Peyer's patch (tissue), 4 donors: Measurements from ENCODE around the gene RAB22A. TPM values are rescaled to one million over a fixed set of nuclear protein-coding genes. Genes with fewer than 3 reads are reported as not detected.

Source experiments
- DNase-seq, 3 donors: peaks; one replicate each; pipeline ENCODE4 v3.0.0-alpha.2; 2017 to 2019
- H3K27ac ChIP-seq, 4 donors: fragments of 200-600 bp; sonication (generic); one replicate each; pipeline ENCODE4 v1.5.1; 2016 to 2019
- H3K27me3 ChIP-seq, 2 donors: fragments of 200-600 bp; sonication (generic); one replicate each; pipeline ENCODE4 v1.5.1; 2019
- H3K36me3 ChIP-seq, 3 donors: fragments of 200-600 bp; sonication (generic); one replicate each; pipeline ENCODE4 v1.5.1; 2016 to 2019
- H3K4me1 ChIP-seq, 4 donors: fragments of 200-600 bp; sonication (generic); one replicate each; pipeline ENCODE4 v1.5.1; 2016 to 2019
- H3K4me3 ChIP-seq, 4 donors: fragments of 200-600 bp; sonication (generic); 1 replicate in 3 of 4; 2 replicates in 1 of 4; pipeline ENCODE4 v1.5.1; 2016 to 2019; ENCODE audit warnings: mild to moderate bottlenecking in 1 of 4
- H3K9me3 ChIP-seq, 4 donors: fragments of 200-600 bp; sonication (generic); one replicate each; pipeline ENCODE4 v1.5.1; 2016 to 2019; ENCODE audit warnings: mild to moderate bottlenecking in 1 of 4
- POLR2A ChIP-seq, 2 donors: fragments of 450-650 bp; IDR thresholded peaks; one replicate each; pipeline ENCODE4 v1.5.1; 2017; ENCODE audit warnings: antibody characterized with exemption in 2 of 2, mild to moderate bottlenecking in 2 of 2, moderate library complexity in 2 of 2
- total RNA-seq, 4 donors: library from RNA; depleted of rRNA; stranded (reverse); fragments of >200 nt; gene quantifications; one replicate each; pipeline ENCODE4 v1.1.0, GENCODE V29; 2016
- TF ChIP-seq, protein P1 (sequence below), 6 experiments: fragments of 450-650 bp in 4 of 6; fragments of 200-600 bp in 2 of 6; sonication (generic) in 1 of 6; IDR thresholded peaks; one replicate each; pipeline ENCODE4 v1.5.1; 2017 to 2019; ENCODE audit warnings: antibody characterized with exemption in 6 of 6, mild to moderate bottlenecking in 3 of 6, moderate library complexity in 1 of 6

Gene RAB22A
- total RNA-seq, 4 donors from 2014 or later = 12.4 to 29.4 (median 19.2) TPM

GRCh38 chr20:58381627-58382026, 72.1 kb downstream of the RAB22A start:
- Histone ChIP-seq H3K4me1 (no peaks in the 10 kb centered on the region), H3K4me3 (no peak overlapping the region), H3K27me3 (no peaks in the 10 kb centered on the region), H3K9me3 (peaks cover 0 to 3% (median 0%) of the 10 kb centered on the region in 4 donors), H3K27ac (no peak overlapping the region), H3K36me3 (no peaks in the 10 kb centered on the region)
- TF ChIP-seq, protein P1, sequence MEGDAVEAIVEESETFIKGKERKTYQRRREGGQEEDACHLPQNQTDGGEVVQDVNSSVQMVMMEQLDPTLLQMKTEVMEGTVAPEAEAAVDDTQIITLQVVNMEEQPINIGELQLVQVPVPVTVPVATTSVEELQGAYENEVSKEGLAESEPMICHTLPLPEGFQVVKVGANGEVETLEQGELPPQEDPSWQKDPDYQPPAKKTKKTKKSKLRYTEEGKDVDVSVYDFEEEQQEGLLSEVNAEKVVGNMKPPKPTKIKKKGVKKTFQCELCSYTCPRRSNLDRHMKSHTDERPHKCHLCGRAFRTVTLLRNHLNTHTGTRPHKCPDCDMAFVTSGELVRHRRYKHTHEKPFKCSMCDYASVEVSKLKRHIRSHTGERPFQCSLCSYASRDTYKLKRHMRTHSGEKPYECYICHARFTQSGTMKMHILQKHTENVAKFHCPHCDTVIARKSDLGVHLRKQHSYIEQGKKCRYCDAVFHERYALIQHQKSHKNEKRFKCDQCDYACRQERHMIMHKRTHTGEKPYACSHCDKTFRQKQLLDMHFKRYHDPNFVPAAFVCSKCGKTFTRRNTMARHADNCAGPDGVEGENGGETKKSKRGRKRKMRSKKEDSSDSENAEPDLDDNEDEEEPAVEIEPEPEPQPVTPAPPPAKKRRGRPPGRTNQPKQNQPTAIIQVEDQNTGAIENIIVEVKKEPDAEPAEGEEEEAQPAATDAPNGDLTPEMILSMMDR (IDR thresholded peaks at IDR 0.05) = no peak
- no peak for TF ChIP-seq POLR2A (IDR thresholded peaks at IDR 0.05)
- DNase-seq = no peak

DNA sequence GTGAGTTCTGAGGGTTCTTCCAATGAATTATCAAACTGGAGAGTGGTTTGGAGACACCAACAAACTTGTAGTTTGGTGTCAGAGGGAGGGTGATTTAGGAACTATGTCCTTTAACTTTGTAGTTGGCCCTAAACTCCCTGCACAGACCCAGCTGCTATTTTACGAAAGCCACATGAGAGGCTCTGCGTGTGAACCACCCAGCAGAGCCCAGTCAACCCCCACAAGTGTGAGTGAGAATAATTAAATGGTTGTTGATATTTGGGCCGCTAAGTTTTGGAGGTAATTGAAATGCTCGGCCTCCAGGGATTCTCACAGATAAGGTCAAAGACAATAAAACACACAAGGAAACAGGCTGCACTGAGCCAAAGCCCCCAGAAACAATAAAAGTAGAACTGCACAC, 72.6 kb downstream of the RAB22A start:
- TF ChIP-seq, protein P1 (IDR thresholded peaks at IDR 0.05) = no peak
- TF ChIP-seq POLR2A (IDR thresholded peaks at IDR 0.05) = no peak
- DNase-seq = no peak
- H3K36me3 ChIP-seq = no peaks in the 10 kb centered on the region
- H3K4me1 ChIP-seq = no peaks in the 10 kb centered on the region
- peaks cover 0 to 3% (median 0%) of the 10 kb centered on the region in 4 donors for H3K9me3 ChIP-seq
- no peak overlapping the region for H3K4me3 ChIP-seq
- H3K27ac ChIP-seq = no peak overlapping the region
- H3K27me3 ChIP-seq = no peaks in the 10 kb centered on the region

- H3K27ac ChIP-seq = no peak overlapping the region
- H3K27me3 ChIP-seq = no peaks in the 10 kb centered on the region
- peaks cover 0 to under 1% (median under 1%) of the 10 kb centered on the region in 4 donors for H3K4me1 ChIP-seq
- no peak overlapping the region for H3K4me3 ChIP-seq
- TF ChIP-seq POLR2A (IDR thresholded peaks at IDR 0.05) = no peak
- TF ChIP-seq, protein P1 (IDR thresholded peaks at IDR 0.05) = no peak
- DNase-seq = no peak
- H3K36me3 ChIP-seq = no peaks in the 10 kb centered on the region
- H3K9me3 ChIP-seq = peaks cover 0 to 3% (median 0%) of the 10 kb centered on the region in 4 donors
Measured at GRCh38 chr20:58384821-58385220, 75.3 kb downstream of the RAB22A start.

GRCh38 chr20:58388028-58388601, 78.6 kb downstream of the RAB22A start:
- no peaks in the 10 kb centered on the region for H3K9me3 ChIP-seq
- peaks cover 0 to 31% (median 9%) of the 10 kb centered on the region in 4 donors for H3K4me1 ChIP-seq
- no peak for DNase-seq
- no peak for TF ChIP-seq POLR2A (IDR thresholded peaks at IDR 0.05)
- TF ChIP-seq, protein P1 (IDR thresholded peaks at IDR 0.05) = no peak
- H3K4me3 ChIP-seq = peak overlapping the region in 2 of 4 donors; percentile 80 to 97
- H3K36me3 ChIP-seq = no peaks in the 10 kb centered on the region
- no peaks in the 10 kb centered on the region for H3K27me3 ChIP-seq
- peak overlapping the region in 3 of 4 donors; percentile 92 to 97 (median 95) for H3K27ac ChIP-seq

DNA sequence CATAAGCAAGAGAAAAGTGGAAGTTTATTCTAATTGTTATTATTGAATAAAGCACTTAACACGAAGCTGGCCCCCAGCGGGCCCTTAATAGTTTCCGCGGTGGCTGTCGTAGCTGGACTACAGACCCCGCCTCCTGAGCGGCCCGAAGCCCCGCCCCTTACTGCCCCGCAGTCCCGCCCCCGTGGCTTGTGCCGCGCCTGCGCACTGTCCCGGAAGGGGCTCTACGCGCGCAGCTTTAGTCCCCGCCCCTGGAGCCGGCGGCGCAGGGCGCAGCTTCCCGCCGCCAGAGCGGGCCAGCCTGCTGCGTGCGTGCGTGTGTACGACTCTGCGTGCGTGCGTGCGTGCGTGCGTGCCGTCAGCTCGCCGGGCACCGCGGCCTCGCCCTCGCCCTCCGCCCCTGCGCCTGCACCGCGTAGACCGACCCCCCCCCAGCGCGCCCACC, 79.4 kb downstream of the RAB22A start, which contains the start of gene VAPB:
Gene VAPB, plus strand, starts transcription at position 348 of the 442 bp plus-strand sequence. CDS start 231 bp downstream, outside the sequence.
- TF ChIP-seq, protein P1 (IDR thresholded peaks at IDR 0.05) = peak in 2 of 6 experiments; percentile 7 to 15
- TF ChIP-seq POLR2A (IDR thresholded peaks at IDR 0.05) = peak; percentile 40 to 94
- Histone ChIP-seq H3K27me3 (no peaks in the 10 kb centered on the region), H3K9me3 (no peaks in the 10 kb centered on the region), H3K4me3 (peak within 1 kb of the TSS; percentile 69 to 97 (median 82)), H3K27ac (peak within 1 kb of the TSS; percentile 92 to 97 (median 96)), H3K4me1 (peaks cover 0 to 36% (median 9%) of the 10 kb centered on the region in 4 donors), H3K36me3 (no peaks in the 10 kb centered on the region)
- peak; percentile 90 to 98 (median 97) for DNase-seq
